Heart left ventricle (tissue), 16 donors: ENCODE results near the gene GRAMD1B. TPM values are rescaled to one million over a fixed set of nuclear protein-coding genes. Genes with fewer than 3 reads are reported as not detected.
A peak's percentile ranks its signal among the peaks of the same experiment; 100 is the strongest.

Experiments used
- ATAC-seq, 4 donors: fragments of 200-7000 bp; cut with Tn5 transposase; one replicate each; pipeline ENCODE4 v1.9.1; 2020 to 2022; ENCODE audit warnings: moderate library complexity in 4 of 4, mild to moderate bottlenecking in 3 of 4, moderate number of reproducible peaks in 1 of 4
- DNase-seq, 5 donors: peaks; one replicate each; pipeline ENCODE4 v3.0.0-alpha.2; 2020
- H3K27ac ChIP-seq, 12 donors: fragments of 200-600 bp; sonication (generic) in 4 of 12; one replicate each; pipeline versions ENCODE4 v1.5.0 to v1.8.0; 2016 to 2022; ENCODE audit warnings: mild to moderate bottlenecking in 2 of 12
- H3K27me3 ChIP-seq, 9 donors: fragments of 200-600 bp; sonication (generic) in 2 of 9; one replicate each; pipeline versions ENCODE4 v1.5.1 to v1.8.0; 2016 to 2022; ENCODE audit warnings: mild to moderate bottlenecking in 3 of 9
- H3K36me3 ChIP-seq, 9 donors: fragments of 200-600 bp; sonication (generic) in 2 of 9; one replicate each; pipeline versions ENCODE4 v1.5.0 to v1.8.0; 2018 to 2022; ENCODE audit warnings: mild to moderate bottlenecking in 2 of 9
- H3K4me1 ChIP-seq, 12 donors: fragments of 200-600 bp; sonication (generic) in 4 of 12; one replicate each; pipeline versions ENCODE4 v1.5.0 to v1.8.0; 2016 to 2022; ENCODE audit warnings: mild to moderate bottlenecking in 3 of 12
- H3K4me3 ChIP-seq, 12 donors: fragments of 200-600 bp; sonication (generic) in 4 of 12; one replicate each; pipeline versions ENCODE4 v1.5.0 to v1.8.0; 2017 to 2022; ENCODE audit warnings: mild to moderate bottlenecking in 9 of 12, moderate library complexity in 4 of 12
- H3K9me3 ChIP-seq, 12 donors: fragments of 200-600 bp; sonication (generic) in 4 of 12; one replicate each; pipeline versions ENCODE4 v1.5.0 to v1.8.0; 2016 to 2022; ENCODE audit warnings: mild to moderate bottlenecking in 1 of 12
- CTCF ChIP-seq, 12 donors: fragments of 200-600 bp; sonication (generic) in 4 of 12; IDR thresholded peaks; one replicate each; pipeline versions ENCODE4 v1.5.0 to v1.8.0; 2018 to 2022; ENCODE audit warnings: antibody characterized with exemption in 12 of 12, mild to moderate bottlenecking in 5 of 12
- POLR2A ChIP-seq, 2 donors: fragments of 450-650 bp; IDR thresholded peaks; one replicate each; pipeline ENCODE4 v1.6.1; 2017; ENCODE audit warnings: antibody characterized with exemption in 2 of 2, mild to moderate bottlenecking in 2 of 2, moderate library complexity in 2 of 2
- WGBS, 4 donors: extraction: QIAGEN DNeasy Blood & Tissue Kit in 2 of 4; methylation state at CpG; one replicate each; pipeline versions ENCODE4 v1.1.5 to v1.1.7; 2013 to 2018; 5-methylcytosine and 5-hydroxymethylcytosine counted together
- intact Hi-C, 10 donors: fragments of 100-400 bp; cut with DNase I; formaldehyde crosslinking; loops; one replicate each; pipeline versions ENCODE4 v1.11.1 to v1.14.2; 2022
- long read RNA-seq, 3 donors: library from polyadenylated mRNA; unstranded; transcript quantifications; one replicate each; pipeline ENCODE4 v2.0.0, GENCODE V29; 2020 to 2021
- polyA plus RNA-seq, 2 donors: library from polyadenylated mRNA; stranded (reverse); fragments of 200-250 nt; gene quantifications; one replicate each; pipeline ENCODE4 v1.2.3, GENCODE V29; 2013
- total RNA-seq, 9 donors: library from RNA; depleted of rRNA in 2 of 9; stranded (reverse); fragments of >200 nt in 2 of 9; fragmentation: NEBNext Ultra II Directional in 3 of 9; extraction: Animal tissue kit (Norgen Biotek cat#: 25700) in 3 of 9; gene quantifications; one replicate each; pipeline versions ENCODE4 v1.1.0 to v1.2.4, GENCODE V29; 2016 to 2023
- donor health status: ischemic (EF 13 %, LVEDD 7.1; RV severe dilation, severe dysfunction).
- donor health status: healthy with polysubstance abuse.
- donor health status: DM: no; HTN: yes; CAD: no.
- donor health status: DM: no; HTN: no; CAD: no.
- donor health status: ischemic (EF 25% LVEDD 6.9; RV normal size, moderate dysfunction).
- donor health status: ischemic (EF 25% LVEDD 5.7; RV mildly dilated, moderate dysfunction).
- donor health status: healthy.
- donor health status: DM: yes; HTN: yes; CAD: no.
- donor health status: ischemic (EF 35%, LVEDD 5.7; RV mildly dilated, moderate dysfunction).
- donor health status: nonischemic (EF 11% LVEDD 7.7; RV severe dilation, severe dysfunction).
- donor health status: DM: yes; HTN: yes; CAD: no.
- donor health status: PGD.
- donor health status: ischemic (EF 29% LVEDD 5.4; RV normal size, mild dysfunction).
- donor health status: nonischemic (EF 23%, LVEDD 6.1; RV moderate dilation, normal function).

Gene GRAMD1B
- 10 to 100 TPM; 12.7 to 42.5 (median 23.0) TPM for total RNA-seq
- polyA plus RNA-seq = 10 to 100 TPM in 1 of 2 donors, 1 to 10 TPM in 1; 8.6 to 38.1 TPM
- long read RNA-seq, donor 1, partial matches to known transcripts = 4 of 15 reads
- long read RNA-seq, donor 1, other reads (novel, unspliced or antisense) = 11 of 15 reads
- long read RNA-seq, donor 2, partial matches to known transcripts = 1 of 13 reads
- long read RNA-seq, donor 2, other reads (novel, unspliced or antisense) = 12 of 13 reads
- long read RNA-seq, donor 3, partial matches to known transcripts = 5 of 15 reads
- long read RNA-seq, donor 3, other reads (novel, unspliced or antisense) = 10 of 15 reads

GRCh38 chr11:123429913-123430720 is at the start of gene GRAMD1B:
Gene GRAMD1B (plus strand): TSS chr11:123430269. CDS start chr11:123430793, 524 bp downstream.
- TF ChIP-seq CTCF (IDR thresholded peaks at IDR 0.05) (peak in 2 of 12 donors; percentile 8 to 11), POLR2A (IDR thresholded peaks at IDR 0.05) (no peak)
- H3K27ac ChIP-seq = peak within 1 kb of the TSS in 11 of 12 donors; percentile 22 to 88 (median 73)
- H3K9me3 ChIP-seq = no peaks in the 10 kb centered on the region
- peak; percentile 53 to 85 (median 61) for DNase-seq
- peaks cover 0 to 10% (median 3%) of the 10 kb centered on the region in 9 donors for H3K27me3 ChIP-seq
- 0 to 2% (median 1%) methylated on average over 40 to 57 of the region's 57 CpGs for WGBS, 4 donors
- peak; percentile 33 to 62 (median 58) for ATAC-seq
- peak within 1 kb of the TSS; percentile 25 to 78 (median 64) for H3K4me3 ChIP-seq
- no peaks in the 10 kb centered on the region for H3K36me3 ChIP-seq
- H3K4me1 ChIP-seq = peaks cover 0 to 38% (median 9%) of the 10 kb centered on the region in 12 donors
- intact Hi-C loops = loop anchor here in 2 of 10 donors (5.0 kb wide), 2 partner anchors 32 to 42 kb away; no protein-coding TSS in a partner anchor

GRCh38 chr11:123381149-123381548 is 48.9 kb upstream of the GRAMD1B start:
- no peaks in the 10 kb centered on the region for H3K36me3 ChIP-seq
- H3K27ac ChIP-seq = no peak overlapping the region
- H3K9me3 ChIP-seq = no peaks in the 10 kb centered on the region
- H3K4me3 ChIP-seq = no peak overlapping the region
- no peak for TF ChIP-seq CTCF (IDR thresholded peaks at IDR 0.05)
- no peak for TF ChIP-seq POLR2A (IDR thresholded peaks at IDR 0.05)
- WGBS, 4 donors = 95 to 98% (median 96%) methylated on average over 5 of the region's 5 CpGs
- ATAC-seq = no peak
- peaks cover 0 to 34% (median 11%) of the 10 kb centered on the region in 12 donors for H3K4me1 ChIP-seq
- intact Hi-C loops = no loop called here
- no peaks in the 10 kb centered on the region for H3K27me3 ChIP-seq
- DNase-seq = no peak

DNA sequence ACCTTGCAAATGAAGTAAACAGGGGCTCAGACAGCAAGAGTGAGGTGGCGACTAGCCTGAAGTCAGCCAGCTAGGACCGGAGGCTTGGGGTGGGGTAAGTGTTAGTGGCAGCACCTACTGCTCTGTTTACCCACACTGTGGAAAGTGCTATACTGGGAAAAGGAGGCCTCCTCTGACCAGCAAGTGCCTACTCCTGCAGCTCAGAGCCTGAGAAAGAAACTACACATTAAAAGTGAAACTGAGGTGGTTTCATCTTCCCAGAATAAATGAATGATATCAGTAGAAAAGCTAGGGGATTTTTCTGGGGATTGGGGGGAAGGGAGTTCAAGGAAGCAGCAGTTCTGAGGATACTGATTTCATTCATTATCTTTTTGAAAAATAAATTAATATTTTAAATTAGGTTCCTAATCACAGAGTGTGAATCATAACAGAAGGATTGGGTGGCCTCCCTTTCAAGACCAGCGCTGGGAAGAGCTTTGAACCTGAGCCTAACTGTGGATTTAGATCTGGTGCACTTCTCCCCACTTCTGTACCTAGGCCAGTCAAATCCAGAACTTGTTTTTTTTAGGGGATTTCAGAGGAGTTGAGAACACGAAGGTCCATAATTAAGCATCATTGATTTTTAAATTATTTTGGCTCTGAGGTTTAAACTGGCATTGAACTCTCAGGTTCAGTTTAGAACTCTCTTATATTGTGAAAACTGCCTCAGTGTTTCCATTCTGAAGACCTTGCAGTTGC is 48.1 kb upstream of the GRAMD1B start:
- no peak for ATAC-seq
- WGBS, 4 donors = 90 to 93% (median 91%) methylated on average over 4 of the region's 4 CpGs

More for the DNA sequence above, 48.1 kb upstream of the GRAMD1B start:
- H3K27ac ChIP-seq = peak overlapping the region in 1 of 12 donors; percentile 18
- DNase-seq = no peak
- H3K4me1 ChIP-seq = peaks cover 0 to 37% (median 9%) of the 10 kb centered on the region in 12 donors
- intact Hi-C loops = no loop called here
- no peaks in the 10 kb centered on the region for H3K36me3 ChIP-seq
- no peaks in the 10 kb centered on the region for H3K9me3 ChIP-seq
- no peak overlapping the region for H3K4me3 ChIP-seq
- H3K27me3 ChIP-seq = no peaks in the 10 kb centered on the region
- no peak for TF ChIP-seq POLR2A (IDR thresholded peaks at IDR 0.05)
- no peak for TF ChIP-seq CTCF (IDR thresholded peaks at IDR 0.05)
